Chondrocyte (in vitro differentiated cells): ENCODE data around the gene PPP4R4. TPM values are rescaled to one million over a fixed set of nuclear protein-coding genes. Genes with fewer than 3 reads are reported as not detected.

Source experiments
- DNase-seq: peaks from one replicate; pipeline ENCODE4 v3.0.0; 2021; ENCODE audit warnings: mixed read lengths, low spot score
- H3K27ac Mint-ChIP-seq: one replicate; pipeline ENCODE4 v1.8.0; 2021; ENCODE audit warnings: mild to moderate bottlenecking, moderate library complexity, mixed read lengths; ENCODE audit not compliant: unreplicated experiment
- H3K27me3 Mint-ChIP-seq: 2 replicates; pipeline ENCODE4 v1.8.0; 2021; ENCODE audit warnings: low read depth, mixed read lengths
- H3K36me3 Mint-ChIP-seq: 2 replicates; pipeline ENCODE4 v1.8.0; 2021; ENCODE audit warnings: low read depth, mixed read lengths
- H3K4me1 Mint-ChIP-seq: 2 replicates; pipeline ENCODE4 v1.8.0; 2021; ENCODE audit warnings: low read depth, mild to moderate bottlenecking, mixed read lengths
- H3K4me3 Mint-ChIP-seq: one replicate; pipeline ENCODE4 v1.8.0; 2021; ENCODE audit warnings: mild to moderate bottlenecking, moderate library complexity, mixed read lengths; ENCODE audit not compliant: unreplicated experiment
- H3K9me3 Mint-ChIP-seq: 2 replicates; pipeline ENCODE4 v1.8.0; 2021; ENCODE audit warnings: low read depth, mixed read lengths
- total RNA-seq: library from RNA; stranded (reverse); gene quantifications from 3 replicates; pipeline ENCODE4 v1.2.1, GENCODE V29; 2021
- TF ChIP-seq, protein P1 (sequence below): fragments of 200-600 bp; sonication (generic); IDR thresholded peaks from 2 replicates; pipeline ENCODE4 v1.5.0; 2021; ENCODE audit warnings: antibody characterized with exemption, mild to moderate bottlenecking, moderate library complexity

The PPP4R4 gene
- total RNA-seq, 1 donor from 2014 or later, result 0.22 TPM

GRCh38 chr14:94173471-94173884, 644 bp upstream of the PPP4R4 start:
- Mint-ChIP-seq H3K27me3 (peaks cover 38% of the 10 kb centered on the region), H3K4me3 (peak overlapping the region; percentile 65), H3K27ac (peak overlapping the region; percentile 9), H3K9me3 (peaks cover 5% of the 10 kb centered on the region), H3K4me1 (peaks cover 17% of the 10 kb centered on the region), H3K36me3 (peaks cover 2% of the 10 kb centered on the region)
- no peak for DNase-seq
- TF ChIP-seq, protein P1, sequence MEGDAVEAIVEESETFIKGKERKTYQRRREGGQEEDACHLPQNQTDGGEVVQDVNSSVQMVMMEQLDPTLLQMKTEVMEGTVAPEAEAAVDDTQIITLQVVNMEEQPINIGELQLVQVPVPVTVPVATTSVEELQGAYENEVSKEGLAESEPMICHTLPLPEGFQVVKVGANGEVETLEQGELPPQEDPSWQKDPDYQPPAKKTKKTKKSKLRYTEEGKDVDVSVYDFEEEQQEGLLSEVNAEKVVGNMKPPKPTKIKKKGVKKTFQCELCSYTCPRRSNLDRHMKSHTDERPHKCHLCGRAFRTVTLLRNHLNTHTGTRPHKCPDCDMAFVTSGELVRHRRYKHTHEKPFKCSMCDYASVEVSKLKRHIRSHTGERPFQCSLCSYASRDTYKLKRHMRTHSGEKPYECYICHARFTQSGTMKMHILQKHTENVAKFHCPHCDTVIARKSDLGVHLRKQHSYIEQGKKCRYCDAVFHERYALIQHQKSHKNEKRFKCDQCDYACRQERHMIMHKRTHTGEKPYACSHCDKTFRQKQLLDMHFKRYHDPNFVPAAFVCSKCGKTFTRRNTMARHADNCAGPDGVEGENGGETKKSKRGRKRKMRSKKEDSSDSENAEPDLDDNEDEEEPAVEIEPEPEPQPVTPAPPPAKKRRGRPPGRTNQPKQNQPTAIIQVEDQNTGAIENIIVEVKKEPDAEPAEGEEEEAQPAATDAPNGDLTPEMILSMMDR, result no peak

DNA sequence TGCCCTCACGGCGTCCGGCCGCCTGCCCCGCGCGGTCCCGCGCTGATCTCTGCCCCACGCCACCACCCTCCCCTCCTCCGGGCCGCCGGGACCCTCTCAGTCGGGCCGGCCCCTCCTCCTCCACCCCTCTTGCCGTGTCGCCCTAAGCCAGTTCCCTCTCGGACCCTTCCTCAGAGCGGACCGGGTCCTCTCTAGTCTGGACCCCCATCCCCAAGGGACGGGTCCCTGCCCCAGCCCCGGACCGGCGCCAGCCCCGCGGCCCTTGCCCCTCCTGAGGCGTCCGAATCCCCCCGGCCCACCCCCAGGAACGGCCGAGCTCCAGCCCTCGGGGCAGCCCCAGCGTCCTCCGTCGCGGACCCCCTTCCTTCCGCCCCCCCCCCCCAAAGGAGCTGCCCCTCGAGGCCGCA, 485 bp downstream of the PPP4R4 start:
- peak overlapping the region; percentile 46 for H3K4me3 Mint-ChIP-seq
- H3K9me3 Mint-ChIP-seq, result no peaks in the 10 kb centered on the region
- H3K27me3 Mint-ChIP-seq, result peaks cover 50% of the 10 kb centered on the region
- DNase-seq, result peak; percentile 90
- peaks cover 17% of the 10 kb centered on the region for H3K4me1 Mint-ChIP-seq
- TF ChIP-seq, protein P1, result no peak
- H3K36me3 Mint-ChIP-seq, result no peaks in the 10 kb centered on the region
- no peak overlapping the region for H3K27ac Mint-ChIP-seq

DNA sequence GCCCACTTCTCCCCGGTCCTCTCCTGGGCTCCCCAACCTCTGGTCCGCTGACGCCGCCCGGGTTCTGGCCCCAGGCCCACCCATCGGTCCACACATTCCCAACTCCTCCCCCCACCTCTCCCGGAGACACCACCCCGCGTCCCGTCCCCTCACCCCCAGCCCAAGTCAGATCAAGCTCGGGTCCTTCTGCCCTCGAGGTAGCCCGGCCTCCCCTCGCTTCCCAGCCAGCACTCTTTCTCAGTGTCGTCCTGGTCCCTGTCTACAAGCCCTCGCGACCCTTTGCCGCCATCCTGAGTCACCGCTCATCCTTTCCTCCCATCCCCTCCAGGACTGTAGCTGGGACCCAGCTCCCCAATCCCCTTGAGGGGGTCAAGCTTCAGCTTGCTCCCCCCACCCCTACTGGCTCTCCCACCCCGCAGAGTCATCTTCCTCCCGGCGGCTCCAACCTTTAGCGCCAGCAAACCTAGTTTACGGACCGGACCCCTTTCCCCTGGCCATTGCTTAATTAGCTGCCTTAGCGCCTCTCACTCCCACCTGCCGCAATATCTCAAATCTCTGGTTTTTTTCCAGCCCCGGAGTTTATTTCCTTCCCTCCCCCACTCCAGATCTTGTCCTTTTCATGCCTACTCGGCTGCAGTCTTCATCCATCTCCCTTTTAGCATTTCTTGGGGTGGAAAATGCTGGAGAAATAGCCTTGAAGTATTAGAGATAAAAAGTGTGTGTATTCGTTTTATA, 1.1 kb downstream of the PPP4R4 start:
- DNase-seq, result peak; percentile 84
- Mint-ChIP-seq H3K27me3 (peaks cover 54% of the 10 kb centered on the region), H3K36me3 (no peaks in the 10 kb centered on the region), H3K9me3 (no peaks in the 10 kb centered on the region), H3K4me1 (peaks cover 17% of the 10 kb centered on the region), H3K27ac (no peak overlapping the region), H3K4me3 (peak overlapping the region; percentile 58)
- TF ChIP-seq, protein P1, result no peak

DNA sequence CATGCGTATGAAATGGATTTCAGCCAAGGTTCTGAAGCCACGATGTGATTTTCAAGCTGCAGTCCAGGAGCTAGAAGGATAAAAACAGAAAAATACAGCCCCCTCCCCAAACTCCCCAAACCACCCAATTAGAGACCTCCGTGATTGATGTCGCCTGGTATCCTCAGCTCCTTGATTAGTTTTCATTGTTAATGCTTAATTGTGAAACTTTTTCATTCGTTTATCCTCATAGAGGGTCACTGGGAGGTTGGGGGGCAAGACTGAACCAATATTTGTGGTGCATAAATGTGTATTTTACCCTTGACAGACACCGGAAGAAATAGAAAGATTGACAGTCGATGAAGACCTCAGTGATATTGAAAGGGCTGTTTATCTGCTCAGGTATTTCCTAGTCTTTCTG, 1.6 kb downstream of the PPP4R4 start:
- Mint-ChIP-seq H3K27me3 (peaks cover 54% of the 10 kb centered on the region), H3K36me3 (no peaks in the 10 kb centered on the region), H3K4me3 (no peak overlapping the region), H3K27ac (no peak overlapping the region), H3K9me3 (no peaks in the 10 kb centered on the region), H3K4me1 (peaks cover 17% of the 10 kb centered on the region)
- DNase-seq, result no peak
- TF ChIP-seq, protein P1, result no peak

DNA sequence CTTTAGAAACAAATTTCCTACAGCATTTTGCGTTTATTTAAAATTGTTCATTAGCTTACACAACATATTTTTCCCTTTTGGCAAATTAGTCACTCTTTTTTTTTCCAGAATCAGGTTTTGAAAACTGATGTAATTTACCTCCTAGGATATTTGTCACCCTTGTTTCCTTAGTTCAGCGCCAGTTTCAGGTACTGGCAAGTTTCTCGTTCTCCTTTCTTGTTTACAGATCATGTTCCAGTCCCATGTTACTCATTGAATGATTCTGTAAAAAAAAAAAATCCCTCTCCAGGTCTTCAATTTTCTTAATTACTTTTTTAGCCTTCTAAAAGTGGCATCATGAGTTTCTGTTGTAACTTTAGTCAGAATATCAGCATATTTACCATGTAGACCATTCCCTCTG, 2.7 kb downstream of the PPP4R4 start:
- Mint-ChIP-seq H3K36me3 (no peaks in the 10 kb centered on the region), H3K27me3 (peaks cover 57% of the 10 kb centered on the region), H3K9me3 (no peaks in the 10 kb centered on the region), H3K4me1 (peaks cover 13% of the 10 kb centered on the region), H3K27ac (no peak overlapping the region), H3K4me3 (no peak overlapping the region)
- no peak for DNase-seq
- TF ChIP-seq, protein P1, result no peak
